HG03521 (cell line): ENCODE data around the gene NDEL1.

Source experiments
- ATAC-seq: cut with Tn5 transposase; IDR thresholded peaks from one replicate; pipeline ENCODE4 v1.9.1; 2021; ENCODE audit warnings: mild to moderate bottlenecking, moderate library complexity; ENCODE audit not compliant: unreplicated experiment

The NDEL1 gene

GRCh38 chr17:8453326-8453725 lies 17.6 kb downstream of the NDEL1 start:
- no peak for ATAC-seq

GRCh38 chr17:8455665-8456209 lies 20.1 kb downstream of the NDEL1 start:
- no peak for ATAC-seq

GRCh38 chr17:8458128-8458527 lies 22.4 kb downstream of the NDEL1 start:
- no peak for ATAC-seq

- ATAC-seq, result no peak
These were observed 23.4 kb downstream of the NDEL1 start for GRCh38 chr17:8459107-8459506.

- no peak for ATAC-seq
These were observed 24.1 kb downstream of the NDEL1 start for GRCh38 chr17:8459831-8460230.

GRCh38 chr17:8462564-8462963 lies 26.9 kb downstream of the NDEL1 start:
- no peak for ATAC-seq

GRCh38 chr17:8463099-8463498 lies 27.4 kb downstream of the NDEL1 start:
- no peak for ATAC-seq

- ATAC-seq, result no peak
These were observed 29.3 kb downstream of the NDEL1 start for GRCh38 chr17:8464941-8465340.

GRCh38 chr17:8465356-8465755 lies 29.7 kb downstream of the NDEL1 start:
- ATAC-seq, result no peak

GRCh38 chr17:8465759-8466158 lies 30.1 kb downstream of the NDEL1 start:
- no peak for ATAC-seq

- no peak for ATAC-seq
These were observed 30.8 kb downstream of the NDEL1 start for GRCh38 chr17:8466456-8466855.

GRCh38 chr17:8466873-8467272 lies 31.2 kb downstream of the NDEL1 start:
- ATAC-seq, result no peak

GRCh38 chr17:8467527-8467926 lies 31.8 kb downstream of the NDEL1 start:
- no peak for ATAC-seq

GRCh38 chr17:8468127-8468526 lies 32.4 kb downstream of the NDEL1 start:
- ATAC-seq, result no peak

- no peak for ATAC-seq
These were observed 33.3 kb downstream of the NDEL1 start for GRCh38 chr17:8468980-8469379.

- ATAC-seq, result no peak
These were observed 34.3 kb downstream of the NDEL1 start for GRCh38 chr17:8469964-8470363.

- no peak for ATAC-seq
These were observed 34.9 kb downstream of the NDEL1 start for GRCh38 chr17:8470447-8471047.

GRCh38 chr17:8472663-8473062 lies 37.0 kb downstream of the NDEL1 start:
- no peak for ATAC-seq

- ATAC-seq, result no peak
These were observed 37.9 kb downstream of the NDEL1 start for GRCh38 chr17:8473451-8474192.

- ATAC-seq, result no peak
These were observed 39.1 kb downstream of the NDEL1 start for GRCh38 chr17:8474826-8475225.

- no peak for ATAC-seq
These were observed 39.5 kb downstream of the NDEL1 start for GRCh38 chr17:8475227-8475626.

GRCh38 chr17:8475781-8476180 lies 40.1 kb downstream of the NDEL1 start:
- no peak for ATAC-seq
